Neural progenitor cell (in vitro differentiated cells): ENCODE measurements around the gene NALCN. TPM values are rescaled to one million over a fixed set of nuclear protein-coding genes. Genes with fewer than 3 reads are reported as not detected.

Experiments
- DNase-seq: peaks from one replicate; pipeline ENCODE4 v3.0.0-alpha.2; 2016; ENCODE audit warnings: low spot score
- H2AFZ ChIP-seq: fragments of 200-600 bp; sonication (generic); replicated peaks from 2 replicates; pipeline ENCODE4 v1.6.1; 2016; ENCODE audit warnings: antibody characterized with exemption
- H3F3A ChIP-seq: fragments of 200-600 bp; sonication (generic); 2 replicates; pipeline ENCODE4 v1.6.1; 2016; ENCODE audit warnings: antibody characterized with exemption, low read depth
- H3K27ac ChIP-seq: fragments of 200-600 bp; sonication (generic); 2 replicates; pipeline ENCODE4 v1.5.1; 2016; ENCODE audit warnings: mild to moderate bottlenecking
- H3K27me3 ChIP-seq: fragments of 200-600 bp; sonication (generic); 2 replicates; pipeline ENCODE4 v1.6.1; 2016; ENCODE audit warnings: mild to moderate bottlenecking, moderate library complexity
- H3K36me3 ChIP-seq: fragments of 200-600 bp; sonication (generic); 2 replicates; pipeline ENCODE4 v1.5.1; 2016
- H3K4me1 ChIP-seq: fragments of 200-600 bp; sonication (generic); 2 replicates; pipeline ENCODE4 v1.6.1; 2016; ENCODE audit warnings: mixed run types
- H3K4me2 ChIP-seq: fragments of 200-600 bp; sonication (generic); 2 replicates; pipeline ENCODE4 v1.6.1; 2016
- H3K4me3 ChIP-seq: fragments of 200-600 bp; sonication (generic); 2 replicates; pipeline ENCODE4 v1.5.1; 2016
- H3K79me2 ChIP-seq: fragments of 200-600 bp; sonication (generic); 2 replicates; pipeline ENCODE4 v1.6.1; 2016; ENCODE audit warnings: low read depth
- H3K9ac ChIP-seq: fragments of 200-600 bp; sonication (generic); 2 replicates; pipeline ENCODE4 v1.6.1; 2016
- H3K9me3 ChIP-seq: fragments of 200-600 bp; sonication (generic); 2 replicates; pipeline ENCODE4 v1.5.1; 2016; ENCODE audit warnings: low read depth
- H4K20me1 ChIP-seq: fragments of 200-600 bp; sonication (generic); 2 replicates; pipeline ENCODE4 v1.6.1; 2016; ENCODE audit warnings: low read depth
- H3K27ac Mint-ChIP-seq: 3 replicates; pipeline ENCODE4 v1.8.0; 2021; ENCODE audit warnings: mixed read lengths
- H3K27me3 Mint-ChIP-seq: 2 replicates; pipeline ENCODE4 v1.8.0; 2022; ENCODE audit warnings: low read depth, mild to moderate bottlenecking, inconsistent platforms, moderate library complexity, mixed read lengths; ENCODE audit not compliant: insufficient read depth
- H3K36me3 Mint-ChIP-seq: 3 replicates; pipeline ENCODE4 v1.8.0; 2021; ENCODE audit warnings: mixed read lengths
- H3K4me1 Mint-ChIP-seq: 3 replicates; pipeline ENCODE4 v1.8.0; 2021; ENCODE audit warnings: mixed read lengths
- H3K4me3 Mint-ChIP-seq: 3 replicates; pipeline ENCODE4 v1.8.0; 2021; ENCODE audit warnings: mild to moderate bottlenecking, moderate library complexity, mixed read lengths
- H3K9me3 Mint-ChIP-seq: 3 replicates; pipeline ENCODE4 v1.8.0; 2020; ENCODE audit warnings: mixed read lengths
- EZH2 ChIP-seq: fragments of 200-600 bp; sonication (generic); IDR thresholded peaks from 2 replicates; pipeline ENCODE4 v1.6.1; 2017; ENCODE audit warnings: antibody characterized with exemption, mild to moderate bottlenecking, moderate library complexity
- EZH2phosphoT487 ChIP-seq: fragments of 200-600 bp; sonication (generic); IDR thresholded peaks from 2 replicates; pipeline ENCODE4 v1.6.1; 2017; ENCODE audit warnings: antibody characterized with exemption
- total RNA-seq: library from RNA; depleted of rRNA; stranded (reverse); fragments of >200 nt; gene quantifications from 2 replicates; pipeline ENCODE4 v1.2.3, GENCODE V29; 2015; ENCODE audit warnings: low replicate concordance
- TF ChIP-seq, protein P1 (sequence below): fragments of 200-600 bp; sonication (generic); IDR thresholded peaks from 2 replicates; pipeline ENCODE4 v1.5.1; 2017; ENCODE audit warnings: antibody characterized with exemption, mild to moderate bottlenecking

NALCN gene
- total RNA-seq, 1 donor from 2014 or later, result 1.1 TPM

- H3K36me3 Mint-ChIP-seq, result no peaks in the 10 kb centered on the region
- Histone ChIP-seq H4K20me1 (no peaks in the 10 kb centered on the region), H3K79me2 (no peaks in the 10 kb centered on the region), H3K4me2 (no peak overlapping the region), H3K9ac (no peak overlapping the region), H3K36me3 (no peaks in the 10 kb centered on the region), H3F3A (no peaks in the 10 kb centered on the region), H3K4me3 (no peak overlapping the region), H3K27ac (no peak overlapping the region), H3K9me3 (no peaks in the 10 kb centered on the region), H2AFZ (no peak overlapping the region), H3K27me3 (no peaks in the 10 kb centered on the region), H3K4me1 (no peaks in the 10 kb centered on the region)
- no peak for TF ChIP-seq EZH2phosphoT487
- H3K4me1 Mint-ChIP-seq, result no peaks in the 10 kb centered on the region
- H3K27ac Mint-ChIP-seq, result no peak overlapping the region
- no peak overlapping the region for H3K4me3 Mint-ChIP-seq
- no peak for DNase-seq
- peaks cover 5% of the 10 kb centered on the region for H3K9me3 Mint-ChIP-seq
- no peaks in the 10 kb centered on the region for H3K27me3 Mint-ChIP-seq
Measured at GRCh38 chr13:101217086-101217485, 199.2 kb downstream of the NALCN start.

DNA sequence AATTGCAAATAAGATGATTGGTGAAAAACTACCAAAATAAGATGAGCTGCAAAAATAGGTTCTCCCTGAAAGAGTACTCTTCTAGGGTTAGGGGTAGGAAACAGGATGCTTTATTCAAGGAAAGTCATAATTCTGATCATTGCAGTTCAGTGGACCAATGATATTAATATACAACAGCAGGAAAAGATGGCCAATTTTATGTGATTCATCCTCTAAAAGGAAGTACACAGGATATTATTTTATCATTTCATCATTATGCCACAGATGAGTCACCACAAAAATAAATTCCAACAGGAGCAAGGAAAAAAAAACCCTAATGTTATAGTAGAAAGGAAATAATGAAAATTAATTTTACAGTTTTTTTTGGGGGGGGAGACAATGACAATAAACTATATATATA lies 205.0 kb downstream of the NALCN start:
- Histone ChIP-seq H3K9me3 (no peaks in the 10 kb centered on the region), H3F3A (no peaks in the 10 kb centered on the region), H3K36me3 (no peaks in the 10 kb centered on the region), H3K4me2 (no peak overlapping the region), H3K27me3 (no peaks in the 10 kb centered on the region), H3K4me1 (no peaks in the 10 kb centered on the region), H3K79me2 (no peaks in the 10 kb centered on the region), H4K20me1 (no peaks in the 10 kb centered on the region), H3K27ac (no peak overlapping the region), H3K9ac (no peak overlapping the region), H3K4me3 (no peak overlapping the region), H2AFZ (no peak overlapping the region)
- H3K36me3 Mint-ChIP-seq, result no peaks in the 10 kb centered on the region
- DNase-seq, result no peak
- H3K27ac Mint-ChIP-seq, result no peak overlapping the region
- no peak for TF ChIP-seq EZH2phosphoT487
- TF ChIP-seq, protein P1, sequence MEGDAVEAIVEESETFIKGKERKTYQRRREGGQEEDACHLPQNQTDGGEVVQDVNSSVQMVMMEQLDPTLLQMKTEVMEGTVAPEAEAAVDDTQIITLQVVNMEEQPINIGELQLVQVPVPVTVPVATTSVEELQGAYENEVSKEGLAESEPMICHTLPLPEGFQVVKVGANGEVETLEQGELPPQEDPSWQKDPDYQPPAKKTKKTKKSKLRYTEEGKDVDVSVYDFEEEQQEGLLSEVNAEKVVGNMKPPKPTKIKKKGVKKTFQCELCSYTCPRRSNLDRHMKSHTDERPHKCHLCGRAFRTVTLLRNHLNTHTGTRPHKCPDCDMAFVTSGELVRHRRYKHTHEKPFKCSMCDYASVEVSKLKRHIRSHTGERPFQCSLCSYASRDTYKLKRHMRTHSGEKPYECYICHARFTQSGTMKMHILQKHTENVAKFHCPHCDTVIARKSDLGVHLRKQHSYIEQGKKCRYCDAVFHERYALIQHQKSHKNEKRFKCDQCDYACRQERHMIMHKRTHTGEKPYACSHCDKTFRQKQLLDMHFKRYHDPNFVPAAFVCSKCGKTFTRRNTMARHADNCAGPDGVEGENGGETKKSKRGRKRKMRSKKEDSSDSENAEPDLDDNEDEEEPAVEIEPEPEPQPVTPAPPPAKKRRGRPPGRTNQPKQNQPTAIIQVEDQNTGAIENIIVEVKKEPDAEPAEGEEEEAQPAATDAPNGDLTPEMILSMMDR, result no peak
- no peaks in the 10 kb centered on the region for H3K27me3 Mint-ChIP-seq
- H3K4me3 Mint-ChIP-seq, result no peak overlapping the region
- H3K9me3 Mint-ChIP-seq, result peaks cover 11% of the 10 kb centered on the region
- H3K4me1 Mint-ChIP-seq, result no peaks in the 10 kb centered on the region

GRCh38 chr13:101210774-101211173 lies 205.5 kb downstream of the NALCN start:
- Histone ChIP-seq H3K9ac (no peak overlapping the region), H3K36me3 (no peaks in the 10 kb centered on the region), H3K4me1 (no peaks in the 10 kb centered on the region), H3K4me2 (no peak overlapping the region), H3K27ac (no peak overlapping the region), H2AFZ (no peak overlapping the region), H4K20me1 (no peaks in the 10 kb centered on the region), H3F3A (no peaks in the 10 kb centered on the region), H3K79me2 (no peaks in the 10 kb centered on the region), H3K4me3 (no peak overlapping the region), H3K9me3 (no peaks in the 10 kb centered on the region), H3K27me3 (no peaks in the 10 kb centered on the region)
- Mint-ChIP-seq H3K4me3 (no peak overlapping the region), H3K27ac (no peak overlapping the region), H3K27me3 (no peaks in the 10 kb centered on the region), H3K4me1 (no peaks in the 10 kb centered on the region), H3K36me3 (no peaks in the 10 kb centered on the region), H3K9me3 (peaks cover 11% of the 10 kb centered on the region)
- TF ChIP-seq EZH2phosphoT487 (no peak), EZH2 (no peak)
- TF ChIP-seq, protein P1, result no peak
- no peak for DNase-seq

- no peak overlapping the region for H2AFZ ChIP-seq
Measured at GRCh38 chr13:101209206-101209893, 207.0 kb downstream of the NALCN start.

More at GRCh38 chr13:101209206-101209893, 207.0 kb downstream of the NALCN start:
- Mint-ChIP-seq H3K4me3 (no peak overlapping the region), H3K9me3 (peaks cover 11% of the 10 kb centered on the region), H3K36me3 (no peaks in the 10 kb centered on the region), H3K4me1 (no peaks in the 10 kb centered on the region), H3K27ac (no peak overlapping the region), H3K27me3 (no peaks in the 10 kb centered on the region)
- Histone ChIP-seq H3K27me3 (no peaks in the 10 kb centered on the region), H3K9me3 (no peaks in the 10 kb centered on the region), H3K4me3 (no peak overlapping the region), H3K27ac (no peak overlapping the region), H3K9ac (no peak overlapping the region), H3K79me2 (no peaks in the 10 kb centered on the region), H3K36me3 (no peaks in the 10 kb centered on the region), H3K4me2 (no peak overlapping the region), H4K20me1 (no peaks in the 10 kb centered on the region), H3K4me1 (no peaks in the 10 kb centered on the region), H3F3A (no peaks in the 10 kb centered on the region)
- no peak for DNase-seq
- TF ChIP-seq, protein P1, result no peak
- no peak for TF ChIP-seq EZH2
- TF ChIP-seq EZH2phosphoT487, result no peak
